SU-DHL-6 (cell line): Measurements from ENCODE around the gene VWA3A.
"Not testable (repeated sequence)": the region's sequence is repeated elsewhere in the genome, so short reads cannot be mapped to it uniquely, and the experiment has no call there.

Source experiments
- H2AFZ ChIP-seq: fragments of 200-600 bp; sonication (generic); 2 replicates; pipeline ENCODE4 v1.6.1; 2014; ENCODE audit warnings: low read depth, mild to moderate bottlenecking, moderate library complexity, mixed read lengths, antibody characterized with exemption, low read length; ENCODE audit not compliant: severe bottlenecking
- H3F3A ChIP-seq: fragments of 200-600 bp; shearing (Covaris generic); 2 replicates; pipeline ENCODE4 v1.6.0; 2016; ENCODE audit warnings: antibody characterized with exemption, mild to moderate bottlenecking; ENCODE audit not compliant: insufficient read depth
- H3K27ac ChIP-seq: fragments of 200-600 bp; sonication (generic); 2 replicates; pipeline ENCODE4 v1.5.1; 2016; ENCODE audit warnings: low read depth, mild to moderate bottlenecking, low read length, moderate library complexity, mixed read lengths
- H3K27me3 ChIP-seq: fragments of 200-600 bp; sonication (generic), shearing (Covaris generic); 2 replicates; pipeline ENCODE4 v1.6.0; 2014; ENCODE audit warnings: mild to moderate bottlenecking, low read length
- H3K36me3 ChIP-seq: fragments of 200-600 bp; sonication (generic); 2 replicates; pipeline ENCODE4 v1.6.1; 2014; ENCODE audit warnings: mild to moderate bottlenecking, low read length, mixed read lengths
- H3K4me2 ChIP-seq: fragments of 300-600, 200-600 bp; shearing (Covaris generic), sonication (generic); 2 replicates; pipeline ENCODE4 v1.6.0; 2014; ENCODE audit warnings: low read length, low read depth, mild to moderate bottlenecking; ENCODE audit not compliant: poor library complexity, severe bottlenecking
- H3K4me3 ChIP-seq: fragments of 200-600 bp; sonication (generic); 2 replicates; pipeline ENCODE4 v1.5.1; 2014; ENCODE audit warnings: antibody characterized with exemption, low read length, mild to moderate bottlenecking, mixed read lengths; ENCODE audit not compliant: insufficient read depth, poor library complexity, severe bottlenecking
- H3K79me2 ChIP-seq: fragments of 200-600 bp; sonication (generic); 2 replicates; pipeline ENCODE4 v1.6.1; 2014; ENCODE audit warnings: mild to moderate bottlenecking, low read length, moderate library complexity; ENCODE audit not compliant: insufficient read depth
- H3K9ac ChIP-seq: fragments of 200-600 bp; sonication (generic); 2 replicates; pipeline ENCODE4 v1.7.0; 2014; ENCODE audit warnings: mild to moderate bottlenecking, low read length
- H3K9me2 ChIP-seq: fragments of 200-600 bp; sonication (generic); replicated peaks from 2 replicates; pipeline ENCODE4 v1.6.1; 2014; ENCODE audit warnings: low read length; ENCODE audit not compliant: insufficient read depth
- H3K9me3 ChIP-seq: fragments of 200-600 bp; sonication (generic); 2 replicates; pipeline ENCODE4 v1.6.1; 2014; ENCODE audit warnings: low read length, mixed read lengths; ENCODE audit not compliant: insufficient read depth
- H4K20me1 ChIP-seq: fragments of 200-600 bp; sonication (generic); 2 replicates; pipeline ENCODE4 v1.6.1; 2014; ENCODE audit warnings: low read depth, mild to moderate bottlenecking, antibody characterized with exemption, low read length, moderate library complexity, mixed read lengths
- EZH2phosphoT487 ChIP-seq: fragments of 200-600 bp; sonication (generic), shearing (Covaris generic); conservative IDR thresholded peaks from 2 replicates; pipeline ENCODE4 v1.6.1; 2018; ENCODE audit warnings: mild to moderate bottlenecking, antibody characterized with exemption, low read length, moderate library complexity, mixed read lengths
- TF ChIP-seq, protein P1 (sequence below): fragments of 200-600 bp; sonication (generic); IDR thresholded peaks from one replicate; pipeline ENCODE4 v1.5.1; 2017; ENCODE audit warnings: antibody characterized with exemption, mild to moderate bottlenecking, low read length, moderate library complexity; ENCODE audit not compliant: insufficient read depth, poor library complexity, severe bottlenecking

The VWA3A gene

GRCh38 chr16:22109258-22109898 lies 17.0 kb downstream of the VWA3A start:
- no peaks in the 10 kb centered on the region for H3K9me3 ChIP-seq
- H4K20me1 ChIP-seq: no peaks in the 10 kb centered on the region
- no peak overlapping the region for H3K4me2 ChIP-seq
- H3K4me3 ChIP-seq: no peak overlapping the region
- H3K27me3 ChIP-seq: no peaks in the 10 kb centered on the region
- H3K36me3 ChIP-seq: no peaks in the 10 kb centered on the region
- no peaks in the 10 kb centered on the region for H3F3A ChIP-seq
- no peak overlapping the region for H3K27ac ChIP-seq
- no peak overlapping the region for H3K9ac ChIP-seq
- no peak overlapping the region for H2AFZ ChIP-seq
- TF ChIP-seq, protein P1, sequence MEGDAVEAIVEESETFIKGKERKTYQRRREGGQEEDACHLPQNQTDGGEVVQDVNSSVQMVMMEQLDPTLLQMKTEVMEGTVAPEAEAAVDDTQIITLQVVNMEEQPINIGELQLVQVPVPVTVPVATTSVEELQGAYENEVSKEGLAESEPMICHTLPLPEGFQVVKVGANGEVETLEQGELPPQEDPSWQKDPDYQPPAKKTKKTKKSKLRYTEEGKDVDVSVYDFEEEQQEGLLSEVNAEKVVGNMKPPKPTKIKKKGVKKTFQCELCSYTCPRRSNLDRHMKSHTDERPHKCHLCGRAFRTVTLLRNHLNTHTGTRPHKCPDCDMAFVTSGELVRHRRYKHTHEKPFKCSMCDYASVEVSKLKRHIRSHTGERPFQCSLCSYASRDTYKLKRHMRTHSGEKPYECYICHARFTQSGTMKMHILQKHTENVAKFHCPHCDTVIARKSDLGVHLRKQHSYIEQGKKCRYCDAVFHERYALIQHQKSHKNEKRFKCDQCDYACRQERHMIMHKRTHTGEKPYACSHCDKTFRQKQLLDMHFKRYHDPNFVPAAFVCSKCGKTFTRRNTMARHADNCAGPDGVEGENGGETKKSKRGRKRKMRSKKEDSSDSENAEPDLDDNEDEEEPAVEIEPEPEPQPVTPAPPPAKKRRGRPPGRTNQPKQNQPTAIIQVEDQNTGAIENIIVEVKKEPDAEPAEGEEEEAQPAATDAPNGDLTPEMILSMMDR: no peak
- no peak for TF ChIP-seq EZH2phosphoT487
- H3K79me2 ChIP-seq: no peaks in the 10 kb centered on the region
- H3K9me2 ChIP-seq: no peaks in the 10 kb centered on the region

- H4K20me1 ChIP-seq: not testable (repeated sequence)
Observed at GRCh38 chr16:22111629-22112028, 19.3 kb downstream of the VWA3A start.

DNA sequence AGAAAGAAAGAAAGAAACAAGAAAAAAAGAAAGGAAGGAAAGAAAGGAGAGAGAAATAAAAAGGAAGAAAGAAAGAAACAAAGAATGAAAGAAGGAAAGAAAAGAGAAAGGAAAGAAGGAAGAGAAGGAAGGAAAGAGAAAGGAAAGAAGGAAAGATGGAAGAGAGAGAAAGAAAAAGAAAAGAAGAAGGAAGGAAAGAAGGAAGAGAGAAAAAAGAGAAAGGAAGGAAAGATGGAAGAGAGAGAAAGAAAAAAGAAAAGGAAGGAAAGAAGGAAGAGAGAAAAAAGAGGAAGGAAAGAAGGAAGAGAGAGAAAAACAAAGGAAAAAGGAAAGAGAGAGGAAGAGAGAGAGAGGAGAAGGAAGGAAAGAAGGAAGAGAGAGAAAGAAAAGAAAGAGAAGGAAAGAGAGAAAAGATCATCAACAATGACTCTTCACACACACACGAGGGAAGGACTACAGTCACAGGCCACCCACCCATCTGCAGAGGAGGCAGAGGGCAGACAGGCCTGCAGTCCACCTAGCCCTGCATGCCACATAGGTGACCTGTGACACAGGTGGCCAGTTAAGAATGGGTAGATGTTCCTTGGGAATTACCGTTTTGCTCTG lies 23.9 kb downstream of the VWA3A start:
- no peak overlapping the region for H3K4me3 ChIP-seq
- no peaks in the 10 kb centered on the region for H3K9me2 ChIP-seq
- TF ChIP-seq, protein P1: no peak
- TF ChIP-seq EZH2phosphoT487: no peak
- no peak overlapping the region for H3K4me2 ChIP-seq
- H3K9ac ChIP-seq: no peak overlapping the region
- H3K27ac ChIP-seq: no peak overlapping the region
- no peaks in the 10 kb centered on the region for H3K36me3 ChIP-seq
- no peaks in the 10 kb centered on the region for H4K20me1 ChIP-seq
- H2AFZ ChIP-seq: no peak overlapping the region
- no peaks in the 10 kb centered on the region for H3K79me2 ChIP-seq
- no peaks in the 10 kb centered on the region for H3F3A ChIP-seq
- no peaks in the 10 kb centered on the region for H3K9me3 ChIP-seq
- no peaks in the 10 kb centered on the region for H3K27me3 ChIP-seq

More at GRCh38 chr16:22111629-22112028, 19.3 kb downstream of the VWA3A start:
- H2AFZ ChIP-seq, H3K27ac ChIP-seq, H3K4me2 ChIP-seq, H3K9me3 ChIP-seq, H3K27me3 ChIP-seq, H3K79me2 ChIP-seq, H3K9ac ChIP-seq, H3K4me3 ChIP-seq, H3K36me3 ChIP-seq, H3F3A ChIP-seq, H3K9me2 ChIP-seq: not testable (repeated sequence)

DNA sequence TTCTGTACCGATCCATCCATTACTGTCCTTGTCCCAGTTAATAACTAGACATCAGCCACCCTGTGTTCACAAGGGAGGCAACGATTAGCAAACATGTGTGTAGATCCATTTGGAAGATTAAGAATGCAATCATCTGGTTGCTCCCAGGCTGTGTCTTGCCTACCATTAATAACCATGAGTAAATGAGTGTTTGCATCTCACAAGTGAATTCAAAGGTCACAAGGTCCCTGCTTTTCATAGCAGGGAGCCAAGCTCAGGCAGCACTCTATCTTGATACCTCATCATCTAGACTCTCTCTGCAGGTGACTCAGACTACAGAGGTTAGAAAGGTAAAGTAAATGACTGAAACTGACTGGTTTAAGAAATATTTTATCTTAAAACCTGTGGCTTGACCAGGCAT lies 25.3 kb downstream of the VWA3A start:
- Histone ChIP-seq H3K4me2 (no peak overlapping the region), H3K9me3 (no peaks in the 10 kb centered on the region), H4K20me1 (no peaks in the 10 kb centered on the region), H3K9ac (no peak overlapping the region), H3K4me3 (no peak overlapping the region), H3K79me2 (no peaks in the 10 kb centered on the region), H3F3A (no peaks in the 10 kb centered on the region), H2AFZ (no peak overlapping the region), H3K27me3 (no peaks in the 10 kb centered on the region), H3K9me2 (no peaks in the 10 kb centered on the region), H3K36me3 (no peaks in the 10 kb centered on the region), H3K27ac (no peak overlapping the region)
- no peak for TF ChIP-seq EZH2phosphoT487
- TF ChIP-seq, protein P1: no peak
